ENCODE data around the gene MTIF2.
"Not testable (repeated sequence)": the region's sequence is repeated elsewhere in the genome, so short reads cannot be mapped to it uniquely, and the experiment has no call there.

Gene MTIF2

GRCh38 chr2:55279859-55280424 lies 10.9 kb upstream of the MTIF2 start:
- Histone ChIP-seq H3K4me1 (ENCODE audit: control insufficient read depth, low read depth, low read length) (peaks cover 21% of the 10 kb centered on the region), H3K9ac (ENCODE audit: low read length) (peak overlapping the region; percentile 61), H3K27ac (ENCODE audit: low read length) (peak overlapping the region; percentile 88), H3K4me3 (ENCODE audit: low read length) (peak overlapping the region; percentile 12)
- H3K27me3 ChIP-seq (ENCODE audit: control insufficient read depth, insufficient read depth, low read length); H3K36me3 ChIP-seq (ENCODE audit: control insufficient read depth, low read depth, low read length); H3K9me3 ChIP-seq (ENCODE audit: control insufficient read depth, low read depth, low read length): not testable (repeated sequence)

- Histone ChIP-seq H3K27ac (ENCODE audit: low read length) (peak overlapping the region; percentile 69), H3K9ac (ENCODE audit: low read length) (peak overlapping the region; percentile 48), H3K4me3 (ENCODE audit: low read length) (peak overlapping the region; percentile 12), H3K4me1 (ENCODE audit: control insufficient read depth, low read depth, low read length) (peaks cover 21% of the 10 kb centered on the region)
- H3K9me3 ChIP-seq (ENCODE audit: control insufficient read depth, low read depth, low read length); H3K36me3 ChIP-seq (ENCODE audit: control insufficient read depth, low read depth, low read length); H3K27me3 ChIP-seq (ENCODE audit: control insufficient read depth, insufficient read depth, low read length): not testable (repeated sequence)
Measured at GRCh38 chr2:55279214-55279835, 10.3 kb upstream of the MTIF2 start.

DNA sequence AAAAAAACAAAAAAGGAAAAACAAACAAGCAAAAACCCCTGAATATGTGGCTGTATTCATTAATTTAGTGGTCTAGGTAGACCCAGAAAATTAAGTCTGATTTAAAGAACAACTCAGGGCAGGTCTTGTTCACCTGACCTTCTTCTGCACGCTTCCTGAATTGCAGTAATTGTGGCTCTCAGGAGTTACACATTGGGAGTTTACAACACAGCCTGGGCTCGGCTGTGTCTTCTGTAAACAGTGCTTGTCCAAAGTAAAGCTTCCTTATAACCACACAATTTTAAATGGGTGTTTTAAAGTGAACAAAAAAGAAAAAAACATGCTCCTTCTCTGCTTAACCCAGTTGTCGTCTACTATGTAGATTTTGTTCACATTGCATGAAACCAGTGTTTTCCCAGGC lies 8.3 kb upstream of the MTIF2 start:
- H3K4me1 ChIP-seq (ENCODE audit: control insufficient read depth, low read depth, low read length) = peaks cover 21% of the 10 kb centered on the region
- no peaks in the 10 kb centered on the region for H3K9me3 ChIP-seq (ENCODE audit: control insufficient read depth, low read depth, low read length)
- no peaks in the 10 kb centered on the region for H3K27me3 ChIP-seq (ENCODE audit: control insufficient read depth, insufficient read depth, low read length)
- no peak overlapping the region for H3K27ac ChIP-seq (ENCODE audit: low read length)
- no peak overlapping the region for H3K4me3 ChIP-seq (ENCODE audit: low read length)
- no peak overlapping the region for H3K9ac ChIP-seq (ENCODE audit: low read length)
- no peaks in the 10 kb centered on the region for H3K36me3 ChIP-seq (ENCODE audit: control insufficient read depth, low read depth, low read length)

DNA sequence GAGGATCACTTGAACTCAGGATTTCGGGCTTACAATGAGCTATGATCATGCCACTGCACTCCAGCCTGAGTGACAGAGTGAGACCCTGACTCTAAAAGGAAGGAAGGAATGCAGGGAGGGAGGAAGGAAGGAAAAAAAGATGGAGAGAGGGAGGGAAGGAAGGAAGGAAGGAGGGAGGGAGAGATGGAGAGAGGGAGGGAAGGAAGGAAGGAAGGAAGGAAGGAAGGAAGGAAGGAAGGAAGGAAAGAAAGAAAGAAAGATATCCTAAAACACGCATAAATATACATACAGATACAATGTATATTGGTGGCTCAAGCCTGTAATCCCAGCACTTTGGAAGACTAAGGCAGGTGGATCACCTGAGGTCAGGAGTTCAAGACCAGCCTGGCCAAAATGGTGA lies 5.3 kb upstream of the MTIF2 start:
- H3K9ac ChIP-seq (ENCODE audit: low read length); H3K4me3 ChIP-seq (ENCODE audit: low read length); H3K9me3 ChIP-seq (ENCODE audit: control insufficient read depth, low read depth, low read length); H3K27me3 ChIP-seq (ENCODE audit: control insufficient read depth, insufficient read depth, low read length); H3K36me3 ChIP-seq (ENCODE audit: control insufficient read depth, low read depth, low read length); H3K27ac ChIP-seq (ENCODE audit: low read length): not testable (repeated sequence)
- peaks cover 11% of the 10 kb centered on the region for H3K4me1 ChIP-seq (ENCODE audit: control insufficient read depth, low read depth, low read length)

GRCh38 chr2:55269645-55269990 lies 587 bp upstream of the MTIF2 start:
- H3K27me3 ChIP-seq (ENCODE audit: control insufficient read depth, insufficient read depth, low read length) = no peaks in the 10 kb centered on the region
- H3K36me3 ChIP-seq (ENCODE audit: control insufficient read depth, low read depth, low read length) = no peaks in the 10 kb centered on the region
- H3K4me3 ChIP-seq (ENCODE audit: low read length) = peak overlapping the region; percentile 89
- peak overlapping the region; percentile 82 for H3K9ac ChIP-seq (ENCODE audit: low read length)
- H3K9me3 ChIP-seq (ENCODE audit: control insufficient read depth, low read depth, low read length) = no peaks in the 10 kb centered on the region
- peaks cover 3% of the 10 kb centered on the region for H3K4me1 ChIP-seq (ENCODE audit: control insufficient read depth, low read depth, low read length)
- peak overlapping the region; percentile 35 for H3K27ac ChIP-seq (ENCODE audit: low read length)

- H3K36me3 ChIP-seq (ENCODE audit: control insufficient read depth, low read depth, low read length) = peaks cover 12% of the 10 kb centered on the region
- peak overlapping the region; percentile 15 for H3K27ac ChIP-seq (ENCODE audit: low read length)
- H3K4me1 ChIP-seq (ENCODE audit: control insufficient read depth, low read depth, low read length) = peaks cover 3% of the 10 kb centered on the region
- no peaks in the 10 kb centered on the region for H3K27me3 ChIP-seq (ENCODE audit: control insufficient read depth, insufficient read depth, low read length)
- peak overlapping the region; percentile 82 for H3K9ac ChIP-seq (ENCODE audit: low read length)
- peak overlapping the region; percentile 89 for H3K4me3 ChIP-seq (ENCODE audit: low read length)
- no peaks in the 10 kb centered on the region for H3K9me3 ChIP-seq (ENCODE audit: control insufficient read depth, low read depth, low read length)
Measured at GRCh38 chr2:55268288-55268906, 634 bp downstream of the MTIF2 start.

DNA sequence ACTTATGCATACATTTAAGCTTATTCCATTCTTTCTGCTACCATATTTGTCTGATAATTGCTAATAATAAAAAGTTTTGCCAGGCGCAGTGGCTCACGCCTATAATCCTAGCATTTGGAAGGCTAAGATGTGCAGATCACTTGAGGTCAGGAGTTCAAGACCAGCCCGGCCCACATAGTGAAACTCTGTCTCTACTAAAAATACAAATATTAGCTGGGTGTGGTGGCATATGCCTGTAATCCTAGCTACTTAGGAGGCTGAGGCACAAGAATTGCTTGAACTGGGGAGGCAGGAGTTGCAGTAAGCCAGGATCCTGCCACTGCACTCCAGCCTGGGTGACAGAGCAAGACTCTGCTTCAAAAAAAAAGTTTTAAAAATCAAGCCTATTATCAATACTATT lies 9.4 kb downstream of the MTIF2 start:
- not testable (repeated sequence) for H3K9ac ChIP-seq (ENCODE audit: low read length); H3K4me3 ChIP-seq (ENCODE audit: low read length); H3K27ac ChIP-seq (ENCODE audit: low read length); H3K27me3 ChIP-seq (ENCODE audit: control insufficient read depth, insufficient read depth, low read length); H3K4me1 ChIP-seq (ENCODE audit: control insufficient read depth, low read depth, low read length); H3K9me3 ChIP-seq (ENCODE audit: control insufficient read depth, low read depth, low read length)
- peaks cover 30% of the 10 kb centered on the region for H3K36me3 ChIP-seq (ENCODE audit: control insufficient read depth, low read depth, low read length)

- H3K27ac ChIP-seq (ENCODE audit: low read length) = no peak overlapping the region
- H3K9ac ChIP-seq (ENCODE audit: low read length) = no peak overlapping the region
- H3K36me3 ChIP-seq (ENCODE audit: control insufficient read depth, low read depth, low read length) = peaks cover 24% of the 10 kb centered on the region
Measured at GRCh38 chr2:55252832-55253231, 16.2 kb downstream of the MTIF2 start.

GRCh38 chr2:55247025-55247424 lies 22.0 kb downstream of the MTIF2 start:
- H3K9me3 ChIP-seq (ENCODE audit: control insufficient read depth, low read depth, low read length) = no peaks in the 10 kb centered on the region
- H3K27me3 ChIP-seq (ENCODE audit: control insufficient read depth, insufficient read depth, low read length) = no peaks in the 10 kb centered on the region
- H3K4me1 ChIP-seq (ENCODE audit: control insufficient read depth, low read depth, low read length) = no peaks in the 10 kb centered on the region
- H3K27ac ChIP-seq (ENCODE audit: low read length) = no peak overlapping the region
- peaks cover 16% of the 10 kb centered on the region for H3K36me3 ChIP-seq (ENCODE audit: control insufficient read depth, low read depth, low read length)
- no peak overlapping the region for H3K4me3 ChIP-seq (ENCODE audit: low read length)
- H3K9ac ChIP-seq (ENCODE audit: low read length) = no peak overlapping the region

More at GRCh38 chr2:55252832-55253231, 16.2 kb downstream of the MTIF2 start:
- Histone ChIP-seq H3K27me3 (ENCODE audit: control insufficient read depth, insufficient read depth, low read length) (no peaks in the 10 kb centered on the region), H3K4me3 (ENCODE audit: low read length) (no peak overlapping the region), H3K9me3 (ENCODE audit: control insufficient read depth, low read depth, low read length) (no peaks in the 10 kb centered on the region), H3K4me1 (ENCODE audit: control insufficient read depth, low read depth, low read length) (no peaks in the 10 kb centered on the region)

DNA sequence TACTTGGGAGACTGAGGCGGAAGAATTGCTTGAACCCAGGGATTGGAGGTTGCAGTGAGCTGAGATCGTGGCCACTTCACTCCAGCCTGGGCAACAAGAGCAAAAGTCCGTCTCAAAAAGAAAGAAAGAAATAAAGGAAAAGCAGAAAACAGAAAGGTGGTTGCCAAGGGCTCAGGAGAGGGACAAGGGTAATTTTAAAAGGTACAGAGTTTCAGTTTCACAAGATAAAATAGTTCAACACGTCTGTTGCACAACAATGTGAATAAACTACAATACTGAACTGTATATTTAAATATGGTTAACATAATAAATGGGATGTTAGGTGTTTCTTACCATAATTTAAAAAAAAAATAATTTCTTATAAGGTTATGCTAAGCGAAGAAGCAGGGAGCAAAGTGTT lies 23.6 kb downstream of the MTIF2 start:
- Histone ChIP-seq H3K27me3 (ENCODE audit: control insufficient read depth, insufficient read depth, low read length) (no peaks in the 10 kb centered on the region), H3K9me3 (ENCODE audit: control insufficient read depth, low read depth, low read length) (no peaks in the 10 kb centered on the region), H3K9ac (ENCODE audit: low read length) (no peak overlapping the region), H3K27ac (ENCODE audit: low read length) (no peak overlapping the region), H3K4me3 (ENCODE audit: low read length) (no peak overlapping the region), H3K36me3 (ENCODE audit: control insufficient read depth, low read depth, low read length) (peaks cover 15% of the 10 kb centered on the region), H3K4me1 (ENCODE audit: control insufficient read depth, low read depth, low read length) (no peaks in the 10 kb centered on the region)

GRCh38 chr2:55242617-55243016 lies 26.4 kb downstream of the MTIF2 start:
- no peak overlapping the region for H3K4me3 ChIP-seq (ENCODE audit: low read length)
- H3K4me1 ChIP-seq (ENCODE audit: control insufficient read depth, low read depth, low read length) = no peaks in the 10 kb centered on the region
- no peak overlapping the region for H3K9ac ChIP-seq (ENCODE audit: low read length)
- H3K9me3 ChIP-seq (ENCODE audit: control insufficient read depth, low read depth, low read length) = no peaks in the 10 kb centered on the region
- peaks cover 10% of the 10 kb centered on the region for H3K36me3 ChIP-seq (ENCODE audit: control insufficient read depth, low read depth, low read length)
- H3K27me3 ChIP-seq (ENCODE audit: control insufficient read depth, insufficient read depth, low read length) = no peaks in the 10 kb centered on the region
- no peak overlapping the region for H3K27ac ChIP-seq (ENCODE audit: low read length)

DNA sequence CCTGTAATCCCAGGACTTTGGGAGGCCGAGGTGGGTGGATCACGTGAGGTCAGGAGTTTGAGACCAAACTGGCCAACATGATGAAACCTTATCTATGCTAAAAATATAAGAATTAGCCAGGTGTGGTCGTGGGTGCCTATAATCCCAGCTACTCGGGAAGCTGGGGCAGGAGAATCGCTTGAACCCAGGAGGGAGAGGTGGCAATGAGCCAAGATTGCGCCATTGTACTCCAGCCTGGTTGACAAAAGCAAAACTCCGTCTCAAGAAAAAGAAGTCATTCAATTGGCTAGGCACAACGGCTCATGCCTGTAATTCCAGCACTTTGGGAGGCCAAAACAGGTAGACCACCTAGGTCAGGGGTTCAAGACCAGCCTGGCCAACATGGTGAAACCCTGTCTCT lies 27.4 kb downstream of the MTIF2 start:
- not testable (repeated sequence) for H3K27me3 ChIP-seq (ENCODE audit: control insufficient read depth, insufficient read depth, low read length); H3K9me3 ChIP-seq (ENCODE audit: control insufficient read depth, low read depth, low read length); H3K4me1 ChIP-seq (ENCODE audit: control insufficient read depth, low read depth, low read length); H3K9ac ChIP-seq (ENCODE audit: low read length); H3K4me3 ChIP-seq (ENCODE audit: low read length); H3K27ac ChIP-seq (ENCODE audit: low read length)
- peaks cover 16% of the 10 kb centered on the region for H3K36me3 ChIP-seq (ENCODE audit: control insufficient read depth, low read depth, low read length)
